Hepatocyte (in vitro differentiated cells): Measurements from ENCODE around the gene VGF. TPM values are rescaled to one million over a fixed set of nuclear protein-coding genes. Genes with fewer than 3 reads are reported as not detected.
A peak's percentile ranks its signal among the peaks of the same experiment; 100 is the strongest.

Source experiments
- DNase-seq: peaks from one replicate; pipeline ENCODE4 v3.0.0-alpha.2; 2016; ENCODE audit warnings: low spot score
- H2AFZ ChIP-seq: fragments of 200-600 bp; sonication (generic); 2 replicates; pipeline ENCODE4 v1.6.0; 2016; ENCODE audit warnings: antibody characterized with exemption, mild to moderate bottlenecking
- H3K27ac ChIP-seq: fragments of 200-600 bp; sonication (generic); 2 replicates; pipeline ENCODE4 v1.5.1; 2016; ENCODE audit warnings: mild to moderate bottlenecking
- H3K27me3 ChIP-seq: fragments of 200-600 bp; sonication (generic); 2 replicates; pipeline ENCODE4 v1.6.1; 2016
- H3K36me3 ChIP-seq: fragments of 200-600 bp; sonication (generic); replicated peaks from 2 replicates; pipeline ENCODE4 v1.5.1; 2016; ENCODE audit warnings: low read depth; ENCODE audit not compliant: insufficient read depth
- H3K4me1 ChIP-seq: fragments of 200-600 bp; sonication (generic); 2 replicates; pipeline ENCODE4 v1.5.1; 2016; ENCODE audit warnings: mild to moderate bottlenecking, moderate library complexity; ENCODE audit not compliant: insufficient read depth
- H3K4me2 ChIP-seq: fragments of 200-600 bp; sonication (generic); 2 replicates; pipeline ENCODE4 v1.6.0; 2016
- H3K4me3 ChIP-seq: fragments of 200-600 bp; sonication (generic); 2 replicates; pipeline ENCODE4 v1.5.1; 2016; ENCODE audit warnings: mild to moderate bottlenecking
- H3K79me2 ChIP-seq: fragments of 200-600 bp; sonication (generic); 2 replicates; pipeline ENCODE4 v1.6.0; 2017; ENCODE audit warnings: mild to moderate bottlenecking
- H3K9me2 ChIP-seq: fragments of 200-600 bp; sonication (generic); replicated peaks from 2 replicates; pipeline ENCODE4 v1.6.0; 2017; ENCODE audit warnings: mild to moderate bottlenecking; ENCODE audit not compliant: insufficient read depth
- H3K9me3 ChIP-seq: fragments of 200-600 bp; sonication (generic); 2 replicates; pipeline ENCODE4 v1.5.1; 2016; ENCODE audit warnings: low read depth, mild to moderate bottlenecking
- H4K20me1 ChIP-seq: fragments of 200-600 bp; sonication (generic); 2 replicates; pipeline ENCODE4 v1.6.0; 2016; ENCODE audit warnings: mild to moderate bottlenecking; ENCODE audit not compliant: insufficient read depth, poor library complexity, severe bottlenecking
- EZH2 ChIP-seq: fragments of 200-600 bp; sonication (generic); IDR thresholded peaks from 2 replicates; pipeline ENCODE4 v1.6.1; 2016; ENCODE audit warnings: antibody characterized with exemption, mild to moderate bottlenecking, borderline replicate concordance
- EZH2phosphoT487 ChIP-seq: fragments of 200-600 bp; sonication (generic); IDR thresholded peaks from one replicate; pipeline ENCODE4 v1.6.1; 2018; ENCODE audit warnings: antibody characterized with exemption, mild to moderate bottlenecking, low read depth, moderate library complexity; ENCODE audit not compliant: unreplicated experiment, severe bottlenecking
- WGBS: methylation state at CpG from one replicate; pipeline ENCODE4 v1.1.6; 2016; ENCODE audit warnings: low lambda C conversion rate; ENCODE audit errors: missing lambda C conversion rate; 5-methylcytosine and 5-hydroxymethylcytosine counted together
- polyA plus RNA-seq: library from polyadenylated mRNA; unstranded; fragments of >200 nt; fragmentation: Nextera tagmentation; extraction: Ambion mirVana; gene quantifications from 2 replicates; pipeline ENCODE4 v1.2.1, GENCODE V29; 2016
- total RNA-seq: library from RNA; depleted of rRNA; stranded (reverse); fragments of >200 nt; gene quantifications from 2 replicates; pipeline ENCODE4 v1.2.3, GENCODE V29; 2014
- TF ChIP-seq, protein P1 (sequence below): fragments of 200-600 bp; sonication (generic); IDR thresholded peaks from 2 replicates; pipeline ENCODE4 v1.5.1; 2016; ENCODE audit warnings: antibody characterized with exemption, mild to moderate bottlenecking; ENCODE audit not compliant: poor library complexity

VGF gene
- total and polyA plus RNA-seq, 2 experiments from 2014 or later = 0.19 to 0.30 TPM

GRCh38 chr7:101186194-101186593 is 20.8 kb upstream of the VGF start:
- Histone ChIP-seq H4K20me1 (no peaks in the 10 kb centered on the region), H3K27ac (no peak overlapping the region)
- TF ChIP-seq EZH2phosphoT487 = no peak
- no peak for TF ChIP-seq EZH2
- TF ChIP-seq, protein P1, sequence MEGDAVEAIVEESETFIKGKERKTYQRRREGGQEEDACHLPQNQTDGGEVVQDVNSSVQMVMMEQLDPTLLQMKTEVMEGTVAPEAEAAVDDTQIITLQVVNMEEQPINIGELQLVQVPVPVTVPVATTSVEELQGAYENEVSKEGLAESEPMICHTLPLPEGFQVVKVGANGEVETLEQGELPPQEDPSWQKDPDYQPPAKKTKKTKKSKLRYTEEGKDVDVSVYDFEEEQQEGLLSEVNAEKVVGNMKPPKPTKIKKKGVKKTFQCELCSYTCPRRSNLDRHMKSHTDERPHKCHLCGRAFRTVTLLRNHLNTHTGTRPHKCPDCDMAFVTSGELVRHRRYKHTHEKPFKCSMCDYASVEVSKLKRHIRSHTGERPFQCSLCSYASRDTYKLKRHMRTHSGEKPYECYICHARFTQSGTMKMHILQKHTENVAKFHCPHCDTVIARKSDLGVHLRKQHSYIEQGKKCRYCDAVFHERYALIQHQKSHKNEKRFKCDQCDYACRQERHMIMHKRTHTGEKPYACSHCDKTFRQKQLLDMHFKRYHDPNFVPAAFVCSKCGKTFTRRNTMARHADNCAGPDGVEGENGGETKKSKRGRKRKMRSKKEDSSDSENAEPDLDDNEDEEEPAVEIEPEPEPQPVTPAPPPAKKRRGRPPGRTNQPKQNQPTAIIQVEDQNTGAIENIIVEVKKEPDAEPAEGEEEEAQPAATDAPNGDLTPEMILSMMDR = no peak

DNA sequence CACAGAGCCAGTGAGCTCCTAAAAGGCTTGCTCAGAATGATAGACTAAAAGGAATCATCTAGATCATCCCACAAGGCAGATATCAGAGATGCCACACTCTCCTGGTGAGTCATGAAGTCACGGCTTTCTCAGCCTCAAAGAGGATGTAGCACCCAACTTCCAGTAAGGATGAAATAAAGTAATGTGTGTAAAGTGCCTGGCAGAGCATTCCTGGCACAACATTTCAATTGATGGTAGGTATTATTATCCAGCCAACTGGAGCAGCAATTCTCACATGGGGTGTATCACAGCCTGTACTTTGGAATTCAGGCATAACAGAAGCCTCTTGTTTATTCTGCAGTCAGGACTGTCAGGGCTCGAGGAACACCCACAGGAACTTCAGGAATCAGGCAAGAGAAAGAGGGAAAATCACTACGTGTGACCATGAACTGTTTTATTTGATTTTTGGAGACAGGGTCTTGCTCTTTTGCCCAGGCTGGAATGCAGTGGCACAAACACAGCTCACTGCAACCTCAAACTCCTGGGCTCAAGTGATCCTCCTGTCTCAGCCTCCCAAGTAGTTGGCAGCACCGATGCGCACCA is 20.0 kb upstream of the VGF start:
- Histone ChIP-seq H3K4me3 (no peak overlapping the region), H3K4me1 (no peaks in the 10 kb centered on the region), H3K27me3 (peaks cover 18% of the 10 kb centered on the region), H3K9me3 (no peaks in the 10 kb centered on the region), H3K4me2 (no peak overlapping the region), H4K20me1 (no peaks in the 10 kb centered on the region), H3K79me2 (no peaks in the 10 kb centered on the region), H3K9me2 (no peaks in the 10 kb centered on the region), H2AFZ (no peak overlapping the region), H3K36me3 (no peaks in the 10 kb centered on the region), H3K27ac (no peak overlapping the region)
- 57% methylated on average over 5 of the region's 5 CpGs for WGBS
- TF ChIP-seq EZH2phosphoT487 (no peak), EZH2 (no peak)
- TF ChIP-seq, protein P1 = no peak
- peak; percentile 32 for DNase-seq

More at GRCh38 chr7:101186194-101186593, 20.8 kb upstream of the VGF start:
- DNase-seq = no peak
- Histone ChIP-seq H3K9me3 (no peaks in the 10 kb centered on the region), H3K4me1 (no peaks in the 10 kb centered on the region), H3K36me3 (no peaks in the 10 kb centered on the region), H3K27me3 (peaks cover 10% of the 10 kb centered on the region), H2AFZ (no peak overlapping the region), H3K9me2 (no peaks in the 10 kb centered on the region), H3K79me2 (no peaks in the 10 kb centered on the region), H3K4me3 (no peak overlapping the region), H3K4me2 (no peak overlapping the region)
- WGBS = 78% methylated on average over 6 of the region's 6 CpGs

DNA sequence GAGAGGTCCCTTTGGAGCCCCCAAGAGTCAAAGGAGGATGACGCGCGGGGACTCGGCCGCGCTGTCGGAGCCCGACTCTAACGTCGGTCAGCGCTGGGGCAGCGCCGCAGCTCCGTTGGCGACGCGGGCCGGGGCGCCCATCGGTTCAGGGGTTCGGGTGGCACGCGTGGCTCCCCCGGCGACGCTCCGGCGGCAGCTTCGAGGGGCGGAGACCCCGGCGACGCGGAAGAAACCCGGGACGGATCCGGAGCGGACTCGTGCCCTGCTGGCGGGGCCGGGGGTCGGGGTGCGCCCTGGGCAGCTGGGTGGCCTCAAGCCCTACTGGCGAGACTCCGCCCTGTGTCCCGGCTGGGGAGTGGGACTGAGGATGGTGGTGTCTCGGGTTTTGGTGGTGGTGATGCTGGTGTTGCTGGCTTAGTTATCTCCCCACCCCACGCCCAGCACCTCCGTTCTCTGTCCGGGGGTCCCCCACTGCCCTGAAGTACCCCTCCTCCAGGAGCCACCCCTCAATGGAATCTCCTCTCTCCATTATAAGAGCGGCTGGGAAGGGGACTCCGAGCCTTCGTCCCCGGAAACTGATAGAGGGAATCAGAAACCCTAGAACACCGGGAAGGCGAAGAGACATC is 14.9 kb upstream of the VGF start, which contains the start of gene NAT16:
Gene NAT16 (minus strand): TSS at position 164 of the 626 bp plus-strand sequence. CDS start 5,486 bp downstream, outside the sequence.
- no peaks in the 10 kb centered on the region for H3K9me3 ChIP-seq
- H3K36me3 ChIP-seq = no peaks in the 10 kb centered on the region
- no peaks in the 10 kb centered on the region for H4K20me1 ChIP-seq
- peak within 1 kb of the TSS; percentile 31 for H2AFZ ChIP-seq
- no peak within 1 kb of the TSS for H3K4me3 ChIP-seq
- H3K4me2 ChIP-seq = peak within 1 kb of the TSS; percentile 72
- TF ChIP-seq, protein P1 = no peak
- TF ChIP-seq EZH2phosphoT487 (no peak), EZH2 (peak; percentile 99)
- H3K79me2 ChIP-seq = no peaks in the 10 kb centered on the region
- WGBS = 8% methylated on average over 47 of the region's 56 CpGs
- H3K4me1 ChIP-seq = peaks cover 5% of the 10 kb centered on the region
- H3K27ac ChIP-seq = no peak within 1 kb of the TSS
- peaks cover 67% of the 10 kb centered on the region for H3K27me3 ChIP-seq
- DNase-seq = no peak
- no peaks in the 10 kb centered on the region for H3K9me2 ChIP-seq
